CD4-positive, alpha-beta T cell treated with Interleukin-15 for 4 hours (primary cell): ENCODE results near the gene AOC2.

Source experiments
- DNase-seq: peaks from one replicate; pipeline ENCODE4 v3.0.0-alpha.2; 2020; ENCODE audit warnings: low spot score

AOC2 gene

GRCh38 chr17:42844271-42844670 lies at the start of gene AOC2:
AOC2 (plus strand) TSS chr17:42844580; CDS start chr17:42844627, 47 bp downstream.
- DNase-seq, result no peak

- DNase-seq, result no peak
Observed at GRCh38 chr17:42795061-42795460, 49.3 kb upstream of the AOC2 start.

- no peak for DNase-seq
Observed at GRCh38 chr17:42795465-42795864, 48.9 kb upstream of the AOC2 start.

GRCh38 chr17:42796066-42796758 lies 48.2 kb upstream of the AOC2 start:
- no peak for DNase-seq

GRCh38 chr17:42797067-42798007 lies 47.0 kb upstream of the AOC2 start:
- DNase-seq, result no peak

- no peak for DNase-seq
Observed at GRCh38 chr17:42798011-42798382, 46.4 kb upstream of the AOC2 start.

GRCh38 chr17:42798383-42799380 lies 45.7 kb upstream of the AOC2 start, which contains the start of the genes CNTD1 and COA3:
CNTD1 (plus strand) TSS chr17:42798861; CDS start chr17:42799068, 207 bp downstream.
COA3 (minus strand) TSS chr17:42798704; CDS start chr17:42798681, 23 bp downstream.
- DNase-seq, result peak; percentile 74

- no peak for DNase-seq
Observed at GRCh38 chr17:42803074-42803883, 41.1 kb upstream of the AOC2 start.

GRCh38 chr17:42804918-42805367 lies 39.4 kb upstream of the AOC2 start:
- DNase-seq, result no peak

- no peak for DNase-seq
Observed at GRCh38 chr17:42806249-42806648, 38.1 kb upstream of the AOC2 start.

GRCh38 chr17:42809250-42809649 lies 35.1 kb upstream of the AOC2 start:
- DNase-seq, result no peak

GRCh38 chr17:42814633-42815399 lies 29.6 kb upstream of the AOC2 start:
- no peak for DNase-seq

- no peak for DNase-seq
Observed at GRCh38 chr17:42817866-42818265, 26.5 kb upstream of the AOC2 start.

GRCh38 chr17:42818379-42818778 lies 26.0 kb upstream of the AOC2 start:
- DNase-seq, result no peak

- DNase-seq, result peak; percentile 55
Observed at GRCh38 chr17:42819939-42820535, 24.3 kb upstream of the AOC2 start.

- no peak for DNase-seq
Observed at GRCh38 chr17:42821176-42821575, 23.2 kb upstream of the AOC2 start.

- no peak for DNase-seq
Observed at GRCh38 chr17:42827472-42827871, 16.9 kb upstream of the AOC2 start.

- DNase-seq, result no peak
Observed at GRCh38 chr17:42830971-42831370, 13.4 kb upstream of the AOC2 start.

GRCh38 chr17:42832213-42832933 lies 12.0 kb upstream of the AOC2 start:
- DNase-seq, result peak; percentile 12
